Measurements from ENCODE around the gene MARK3.

DNA sequence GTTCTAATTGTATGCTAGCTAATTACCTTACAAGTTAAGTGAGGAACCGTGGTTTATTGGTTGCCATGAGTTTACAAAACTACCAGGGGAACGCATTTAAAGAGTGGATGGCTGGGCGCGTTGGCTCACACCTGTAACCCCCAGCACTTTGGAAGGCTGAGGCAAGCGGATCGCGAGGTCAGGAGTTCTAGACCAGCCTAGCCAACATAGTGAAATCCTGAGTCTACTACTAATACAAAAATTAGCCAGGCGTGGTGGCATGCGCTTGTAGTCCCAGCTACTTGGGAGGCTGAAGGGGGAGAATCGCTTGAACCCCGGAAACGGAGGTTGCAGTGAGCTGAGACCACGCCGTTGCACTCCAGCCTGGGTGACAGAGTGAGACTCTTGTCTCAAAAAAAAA is 49.0 kb upstream of the MARK3 start:
- TF ChIP-seq, protein P1, sequence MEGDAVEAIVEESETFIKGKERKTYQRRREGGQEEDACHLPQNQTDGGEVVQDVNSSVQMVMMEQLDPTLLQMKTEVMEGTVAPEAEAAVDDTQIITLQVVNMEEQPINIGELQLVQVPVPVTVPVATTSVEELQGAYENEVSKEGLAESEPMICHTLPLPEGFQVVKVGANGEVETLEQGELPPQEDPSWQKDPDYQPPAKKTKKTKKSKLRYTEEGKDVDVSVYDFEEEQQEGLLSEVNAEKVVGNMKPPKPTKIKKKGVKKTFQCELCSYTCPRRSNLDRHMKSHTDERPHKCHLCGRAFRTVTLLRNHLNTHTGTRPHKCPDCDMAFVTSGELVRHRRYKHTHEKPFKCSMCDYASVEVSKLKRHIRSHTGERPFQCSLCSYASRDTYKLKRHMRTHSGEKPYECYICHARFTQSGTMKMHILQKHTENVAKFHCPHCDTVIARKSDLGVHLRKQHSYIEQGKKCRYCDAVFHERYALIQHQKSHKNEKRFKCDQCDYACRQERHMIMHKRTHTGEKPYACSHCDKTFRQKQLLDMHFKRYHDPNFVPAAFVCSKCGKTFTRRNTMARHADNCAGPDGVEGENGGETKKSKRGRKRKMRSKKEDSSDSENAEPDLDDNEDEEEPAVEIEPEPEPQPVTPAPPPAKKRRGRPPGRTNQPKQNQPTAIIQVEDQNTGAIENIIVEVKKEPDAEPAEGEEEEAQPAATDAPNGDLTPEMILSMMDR (conservative IDR thresholded peaks at IDR 0.05) = no peak
- TF ChIP-seq EZH2 (IDR thresholded peaks at IDR 0.05; ENCODE audit: low read depth) = no peak

All from PC-9 (cell line).